K562 (cell line): Measurements from ENCODE around the gene CDCA5. TPM values are rescaled to one million over a fixed set of nuclear protein-coding genes. Genes with fewer than 3 reads are reported as not detected.
A peak's percentile ranks its signal among the peaks of the same experiment; 100 is the strongest.

Experiments used
- ASH1L ChIP-seq: fragments of 450-650 bp; IDR thresholded peaks from 2 replicates; pipeline ENCODE4 v1.6.1; 2018; ENCODE audit warnings: borderline replicate concordance, mild to moderate bottlenecking, low read depth; ENCODE audit not compliant: partially characterized antibody
- ATF7 ChIP-seq: fragments of 450-650 bp; IDR thresholded peaks from 2 replicates; pipeline ENCODE4 v1.7.1; 2014; ENCODE audit warnings: mild to moderate bottlenecking, moderate library complexity
- CBFA2T3 ChIP-seq: fragments of 450-650 bp; IDR thresholded peaks from 2 replicates; pipeline ENCODE4 v1.6.1; 2017
- FIP1L1 ChIP-seq: fragments of 200-400 bp; formaldehyde crosslinking; IDR thresholded peaks from 2 replicates; pipeline ENCODE4 v1.6.1; 2018; ENCODE audit warnings: mild to moderate bottlenecking, low read depth, low read length; ENCODE audit not compliant: poor library complexity, severe bottlenecking
- FOXA1 ChIP-seq: fragments of 450-650 bp; IDR thresholded peaks from 2 replicates; pipeline ENCODE4 v1.6.1; 2016; ENCODE audit warnings: mild to moderate bottlenecking, borderline replicate concordance
- KLF13 ChIP-seq: fragments of 450-650 bp; IDR thresholded peaks from 2 replicates; pipeline ENCODE4 v1.6.1; 2016; ENCODE audit warnings: missing genetic modification characterization, low read depth, mild to moderate bottlenecking, missing compliant biosample characterization, moderate library complexity, borderline replicate concordance
- MTA2 ChIP-seq: fragments of 450-650 bp; IDR thresholded peaks from 2 replicates; pipeline ENCODE4 v1.6.1; 2016; ENCODE audit warnings: low read depth
- MXI1 ChIP-seq: IDR thresholded peaks from 2 replicates; pipeline ENCODE4 v1.6.1; 2011; ENCODE audit warnings: low read depth, mild to moderate bottlenecking, improper control_type of control experiment, low read length
- NFXL1 ChIP-seq: fragments of 450-650 bp; formaldehyde crosslinking; IDR thresholded peaks from 2 replicates; pipeline ENCODE4 v1.4.0; 2021; ENCODE audit warnings: mild to moderate bottlenecking
- POLR2H ChIP-seq: IDR thresholded peaks from 2 replicates; pipeline ENCODE4 v1.6.1; 2016; ENCODE audit warnings: missing genetic modification characterization, low read depth, mild to moderate bottlenecking, control low read depth, missing compliant biosample characterization, moderate library complexity
- RNF2 ChIP-seq: sonication (generic); IDR thresholded peaks from 2 replicates; pipeline ENCODE4 v1.6.1; 2016
- SREBF2 ChIP-seq: sonication (generic); formaldehyde crosslinking; IDR thresholded peaks from 2 replicates; pipeline ENCODE4 v1.4.0; 2020; ENCODE audit warnings: mild to moderate bottlenecking, missing genetic modification reagents
- SRSF1 ChIP-seq: fragments of 200-400 bp; formaldehyde crosslinking; IDR thresholded peaks from 2 replicates; pipeline ENCODE4 v1.6.1; 2017; ENCODE audit warnings: mild to moderate bottlenecking, low read depth, low read length, moderate library complexity
- USF2 ChIP-seq: sonication (generic); formaldehyde crosslinking; IDR thresholded peaks from 2 replicates; pipeline ENCODE4 v1.5.0; 2020; ENCODE audit warnings: missing genetic modification reagents
- YBX1 ChIP-seq: fragments of 450-650 bp; IDR thresholded peaks from 2 replicates; pipeline ENCODE4 v1.7.1; 2016; ENCODE audit warnings: mild to moderate bottlenecking
- ZNF24 ChIP-seq: fragments of 450-650 bp; IDR thresholded peaks from 2 replicates; pipeline ENCODE4 v1.6.1; 2016
- ZNF318 ChIP-seq, 2 experiments: fragments of 450-650 bp; IDR thresholded peaks; 2 replicates each; pipeline ENCODE4 v1.6.1; 2016; ENCODE audit warnings: mild to moderate bottlenecking in 2 of 2, borderline replicate concordance in 1 of 2, low read depth in 1 of 2, moderate library complexity in 1 of 2
- ZNF324 ChIP-seq: fragments of 250-450 bp; sonication (Bioruptor Pico); IDR thresholded peaks from 2 replicates; pipeline ENCODE4 v1.4.0; 2020; ENCODE audit warnings: mild to moderate bottlenecking
- polyA plus RNA-seq, 8 experiments: library from polyadenylated mRNA; depleted of rRNA in 4 of 8; stranded (reverse) in 5 of 8; unstranded in 3 of 8; fragments of >200 nt; fragmentation: Nextera tagmentation in 2 of 8; fragmentation: Illumina TruSeq in 1 of 8; extraction: Ambion mirVana in 2 of 8; extraction: Trizol in 1 of 8; gene quantifications; 2 replicates each; pipeline versions ENCODE4 v1.2.1 to v1.2.3, GENCODE V29; 2011 to 2014; ENCODE audit warnings: inconsistent platforms in 1 of 8, missing spikeins in 1 of 8
- total RNA-seq, 7 experiments: library from RNA; depleted of rRNA in 6 of 7; stranded (reverse); fragments of >200 nt in 6 of 7; fragmentation: Illumina TruSeq in 2 of 7; extraction: Trizol in 2 of 7; gene quantifications; 2 replicates each; pipeline versions ENCODE4 v1.2.1 to v1.2.3, GENCODE V29; 2011 to 2021; ENCODE audit warnings: low replicate concordance in 1 of 7
- TF ChIP-seq, protein P1 (sequence below): fragments of 250-450 bp; sonication (Bioruptor Pico); IDR thresholded peaks from 2 replicates; pipeline ENCODE4 v1.8.0; 2022; ENCODE audit warnings: moderate library complexity, mild to moderate bottlenecking, inconsistent platforms

CDCA5 gene
- total and polyA plus RNA-seq, 9 of the 15 experiments (the other 6 are each of a cell fraction or from before 2014, with no cell fraction given): 18.9 to 94.3 (median 64.6) TPM

DNA sequence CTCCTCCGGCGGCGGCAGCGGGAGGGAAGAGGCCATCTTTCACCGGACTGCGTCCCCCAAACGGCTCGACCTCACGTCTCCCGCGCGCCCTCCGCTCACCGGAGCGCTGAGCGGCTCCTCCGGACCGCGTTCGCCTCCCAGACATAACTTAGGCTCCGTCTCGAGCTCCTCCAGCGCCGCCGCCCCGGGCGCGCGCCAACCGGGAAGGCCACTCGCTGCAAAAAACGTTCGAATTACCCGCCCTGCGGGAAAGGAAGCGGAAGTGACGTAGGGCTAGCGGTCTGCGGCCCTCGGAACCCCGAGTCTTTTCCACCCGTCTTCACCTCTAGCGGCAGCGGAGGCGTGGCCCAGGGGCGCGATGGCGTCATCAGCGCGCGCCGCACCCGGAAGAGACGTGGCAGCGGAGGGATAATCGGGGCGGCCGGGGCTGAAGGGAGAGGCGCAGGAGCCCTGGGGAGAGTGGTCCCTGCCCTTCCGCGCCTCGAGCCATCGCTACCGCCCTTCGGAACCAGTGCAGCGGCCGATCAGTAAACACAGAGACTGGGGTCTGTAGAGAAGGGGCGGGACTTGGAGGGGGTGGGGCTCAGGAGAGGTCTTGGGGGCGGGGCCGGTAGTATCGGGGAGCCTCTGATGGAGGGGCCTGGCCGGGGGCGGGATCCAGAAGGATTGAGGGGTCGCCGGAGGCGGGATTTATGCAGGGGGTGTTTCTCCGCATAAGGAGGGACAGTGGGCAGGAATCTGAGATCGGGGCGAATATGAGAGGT is at the start of gene CDCA5, which contains the start of gene ZFPL1 (continued):
- TF ChIP-seq FOXA1: no peak
- no peak for TF ChIP-seq ZNF324
- peak in 1 of 2 experiments; percentile 39; a peak in 1 of 4 replicates for TF ChIP-seq ZNF318 (IDR thresholded peaks at IDR 0.05; ENCODE audit: borderline replicate concordance in 1 of 2, low read depth in 1 of 2)
- TF ChIP-seq, protein P1, sequence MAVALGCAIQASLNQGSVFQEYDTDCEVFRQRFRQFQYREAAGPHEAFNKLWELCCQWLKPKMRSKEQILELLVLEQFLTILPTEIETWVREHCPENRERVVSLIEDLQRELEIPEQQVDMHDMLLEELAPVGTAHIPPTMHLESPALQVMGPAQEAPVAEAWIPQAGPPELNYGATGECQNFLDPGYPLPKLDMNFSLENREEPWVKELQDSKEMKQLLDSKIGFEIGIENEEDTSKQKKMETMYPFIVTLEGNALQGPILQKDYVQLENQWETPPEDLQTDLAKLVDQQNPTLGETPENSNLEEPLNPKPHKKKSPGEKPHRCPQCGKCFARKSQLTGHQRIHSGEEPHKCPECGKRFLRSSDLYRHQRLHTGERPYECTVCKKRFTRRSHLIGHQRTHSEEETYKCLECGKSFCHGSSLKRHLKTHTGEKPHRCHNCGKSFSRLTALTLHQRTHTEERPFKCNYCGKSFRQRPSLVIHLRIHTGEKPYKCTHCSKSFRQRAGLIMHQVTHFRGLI (CRISPR knock-in tag): 0 out of 2 replicates have a peak, but pooled peaks have one; percentile 21
- peak; percentile 66; the same call in 1 of the 2 replicates for TF ChIP-seq SREBF2
- peak; percentile 17; the same call in 1 of the 2 replicates for TF ChIP-seq RNF2
- no peak for TF ChIP-seq NFXL1
- no peak for TF ChIP-seq SRSF1
- no peak for TF ChIP-seq USF2
- TF ChIP-seq ATF7: peak; percentile 95
- TF ChIP-seq FIP1L1: peak; percentile 90
- no peak for TF ChIP-seq MTA2
- TF ChIP-seq ASH1L: no peak
- TF ChIP-seq ZNF24: no peak
- peak; percentile 74; the same call in 1 of the 2 replicates for TF ChIP-seq MXI1
- TF ChIP-seq KLF13 (tag): peak; percentile 91
- no peak for TF ChIP-seq YBX1
- peak; percentile 78 for TF ChIP-seq POLR2H (tag)
- no peak for TF ChIP-seq CBFA2T3
